ENCODE results near the gene LTK.

Gene LTK

GRCh38 chr15:41474436-41474835 lies 39.2 kb downstream of the LTK start:
- TF ChIP-seq FOXP2 (optimal IDR thresholded peaks at IDR 0.05; ENCODE audit: borderline replicate concordance, extremely low read depth, extremely low read length, insufficient read depth) (no peak), SIN3A (IDR thresholded peaks at IDR 0.05; ENCODE audit: borderline replicate concordance, insufficient read depth, low read length) (no peak), REST (IDR thresholded peaks at IDR 0.05; ENCODE audit: insufficient read depth in 1 of 2, low read depth in 2 of 2, low read length in 2 of 2) (no peak), POLR2AphosphoS5 (IDR thresholded peaks at IDR 0.05; ENCODE audit: low read depth, low read length) (no peak), TAF1 (IDR thresholded peaks at IDR 0.05; ENCODE audit: borderline replicate concordance, insufficient read depth, low read length) (no peak)

GRCh38 chr15:41473418-41473817 lies 40.2 kb downstream of the LTK start:
- TF ChIP-seq SIN3A (IDR thresholded peaks at IDR 0.05; ENCODE audit: borderline replicate concordance, insufficient read depth, low read length) (no peak), FOXP2 (optimal IDR thresholded peaks at IDR 0.05; ENCODE audit: borderline replicate concordance, extremely low read depth, extremely low read length, insufficient read depth) (no peak), TAF1 (IDR thresholded peaks at IDR 0.05; ENCODE audit: borderline replicate concordance, insufficient read depth, low read length) (no peak)

DNA sequence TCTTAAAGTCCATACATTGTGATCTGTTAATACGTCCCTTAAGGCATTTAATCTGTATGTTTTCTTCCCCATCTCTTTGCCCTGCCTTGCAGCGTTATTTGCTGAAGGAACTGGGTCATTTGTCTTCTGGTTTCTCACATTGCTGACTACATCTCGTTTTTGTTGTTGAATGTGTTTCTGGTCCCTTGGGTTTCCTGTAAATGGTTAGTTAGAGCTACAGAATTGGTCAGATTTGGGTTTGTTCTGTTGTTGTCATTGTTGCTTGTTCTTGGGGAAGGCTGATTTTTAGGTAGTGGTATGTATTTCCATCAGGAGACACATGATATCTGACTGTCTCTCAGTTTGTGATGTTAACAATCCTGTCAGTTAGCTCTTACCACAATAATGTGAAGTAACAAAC lies 46.9 kb downstream of the LTK start:
- TF ChIP-seq POLR2AphosphoS5 (IDR thresholded peaks at IDR 0.05; ENCODE audit: low read depth, low read length) = no peak
- no peak for TF ChIP-seq REST (IDR thresholded peaks at IDR 0.05; ENCODE audit: insufficient read depth in 1 of 2, low read depth in 2 of 2, low read length in 2 of 2)
- no peak for TF ChIP-seq TAF1 (IDR thresholded peaks at IDR 0.05; ENCODE audit: borderline replicate concordance, insufficient read depth, low read length)
- TF ChIP-seq FOXP2 (optimal IDR thresholded peaks at IDR 0.05; ENCODE audit: borderline replicate concordance, extremely low read depth, extremely low read length, insufficient read depth) = no peak
- TF ChIP-seq SIN3A (IDR thresholded peaks at IDR 0.05; ENCODE audit: borderline replicate concordance, insufficient read depth, low read length) = no peak

- TF ChIP-seq TAF1 (IDR thresholded peaks at IDR 0.05; ENCODE audit: borderline replicate concordance, insufficient read depth, low read length) (no peak), SIN3A (IDR thresholded peaks at IDR 0.05; ENCODE audit: borderline replicate concordance, insufficient read depth, low read length) (no peak), REST (IDR thresholded peaks at IDR 0.05; ENCODE audit: insufficient read depth in 1 of 2, low read depth in 2 of 2, low read length in 2 of 2) (no peak)
Observed at GRCh38 chr15:41465822-41466421, 47.7 kb downstream of the LTK start.

DNA sequence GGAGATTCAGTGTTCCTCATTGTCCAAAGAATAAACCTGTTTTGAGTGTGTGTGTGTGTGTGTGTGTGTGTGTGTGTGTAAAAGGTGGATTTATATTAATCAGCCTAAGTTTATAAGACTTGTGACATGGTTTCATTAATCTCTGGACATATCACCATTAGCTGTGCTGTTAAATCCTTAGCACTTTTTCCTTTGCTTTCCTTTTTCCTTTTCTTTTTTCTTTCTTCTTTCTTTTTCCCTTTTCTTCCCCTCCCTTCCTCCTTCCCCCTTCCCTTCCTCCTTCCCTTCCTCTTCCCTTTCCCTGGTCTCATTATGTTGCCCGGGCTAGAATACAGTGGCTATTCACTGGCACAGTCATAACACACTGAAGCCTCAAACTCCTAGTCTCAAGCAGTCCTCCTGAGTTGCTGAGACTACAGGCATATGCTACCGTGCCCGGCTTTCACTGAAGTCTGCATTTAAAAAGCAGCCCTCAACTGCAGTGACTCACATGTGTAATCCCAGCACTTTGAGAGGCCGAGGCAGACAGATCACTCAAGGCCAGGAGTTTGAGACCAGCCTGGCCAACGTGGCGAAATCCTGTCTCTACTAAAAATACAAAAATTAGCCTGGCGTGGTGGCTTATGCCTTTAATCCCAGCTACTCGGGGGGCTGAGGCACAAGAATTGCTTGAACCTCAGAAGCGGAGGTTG lies 48.6 kb downstream of the LTK start:
- TF ChIP-seq FOXP2 (optimal IDR thresholded peaks at IDR 0.05; ENCODE audit: borderline replicate concordance, extremely low read depth, extremely low read length, insufficient read depth) (no peak), REST (IDR thresholded peaks at IDR 0.05; ENCODE audit: insufficient read depth in 1 of 2, low read depth in 2 of 2, low read length in 2 of 2) (no peak), TAF1 (IDR thresholded peaks at IDR 0.05; ENCODE audit: borderline replicate concordance, insufficient read depth, low read length) (no peak), SIN3A (IDR thresholded peaks at IDR 0.05; ENCODE audit: borderline replicate concordance, insufficient read depth, low read length) (no peak), POLR2AphosphoS5 (IDR thresholded peaks at IDR 0.05; ENCODE audit: low read depth, low read length) (no peak)
